ENCODE data around the gene GPNMB. TPM values are rescaled to one million over a fixed set of nuclear protein-coding genes. Genes with fewer than 3 reads are reported as not detected.

GPNMB gene
- total RNA-seq, 1 experiment from 2014 or later, result 17.4 TPM

- Histone ChIP-seq H2AFZ (no peak overlapping the region), H3K4me3 (no peak overlapping the region), H3K4me1 (replicated peaks; ENCODE audit: insufficient read depth) (no peaks in the 10 kb centered on the region), H3F3A (ENCODE audit: insufficient read depth, low read depth) (no peaks in the 10 kb centered on the region), H3K9me3 (ENCODE audit: insufficient read depth, low read depth) (no peaks in the 10 kb centered on the region), H3K79me2 (ENCODE audit: low read depth) (no peaks in the 10 kb centered on the region), H3K27me3 (ENCODE audit: insufficient read depth, low read depth) (no peaks in the 10 kb centered on the region), H3K9me2 (ENCODE audit: insufficient read depth) (no peaks in the 10 kb centered on the region), H3K36me3 (ENCODE audit: low read depth) (no peaks in the 10 kb centered on the region), H4K20me1 (ENCODE audit: insufficient read depth) (no peaks in the 10 kb centered on the region), H3K4me2 (no peak overlapping the region), H3K27ac (no peak overlapping the region)
- ChIA-PET POLR2A (ENCODE audit: unreplicated experiment) (interaction anchor here (0.6 kb wide), 1 partner anchor 98 kb away, joined by 3 read pairs; no protein-coding TSS in a partner anchor), CTCF (interaction anchor here (0.6 to 0.8 kb wide), 3 partner anchors 12 to 43 kb away, joined by 3 to 4 read pairs (median 4); no protein-coding TSS in a partner anchor)
- BruUV-seq (replicated peaks), result no TSS peak
- no peak for DNase-seq
- TF ChIP-seq EZH2 (IDR thresholded peaks at IDR 0.05; ENCODE audit: low read depth), result no peak
- TF ChIP-seq, protein P1, sequence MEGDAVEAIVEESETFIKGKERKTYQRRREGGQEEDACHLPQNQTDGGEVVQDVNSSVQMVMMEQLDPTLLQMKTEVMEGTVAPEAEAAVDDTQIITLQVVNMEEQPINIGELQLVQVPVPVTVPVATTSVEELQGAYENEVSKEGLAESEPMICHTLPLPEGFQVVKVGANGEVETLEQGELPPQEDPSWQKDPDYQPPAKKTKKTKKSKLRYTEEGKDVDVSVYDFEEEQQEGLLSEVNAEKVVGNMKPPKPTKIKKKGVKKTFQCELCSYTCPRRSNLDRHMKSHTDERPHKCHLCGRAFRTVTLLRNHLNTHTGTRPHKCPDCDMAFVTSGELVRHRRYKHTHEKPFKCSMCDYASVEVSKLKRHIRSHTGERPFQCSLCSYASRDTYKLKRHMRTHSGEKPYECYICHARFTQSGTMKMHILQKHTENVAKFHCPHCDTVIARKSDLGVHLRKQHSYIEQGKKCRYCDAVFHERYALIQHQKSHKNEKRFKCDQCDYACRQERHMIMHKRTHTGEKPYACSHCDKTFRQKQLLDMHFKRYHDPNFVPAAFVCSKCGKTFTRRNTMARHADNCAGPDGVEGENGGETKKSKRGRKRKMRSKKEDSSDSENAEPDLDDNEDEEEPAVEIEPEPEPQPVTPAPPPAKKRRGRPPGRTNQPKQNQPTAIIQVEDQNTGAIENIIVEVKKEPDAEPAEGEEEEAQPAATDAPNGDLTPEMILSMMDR (conservative IDR thresholded peaks at IDR 0.05), result no peak
- intact Hi-C loops (cut with micrococcal nuclease; ENCODE audit: unreplicated experiment), result no loop called here
These were observed 31.6 kb upstream of the GPNMB start for GRCh38 chr7:23214938-23215337.

GRCh38 chr7:23216021-23216420, 30.6 kb upstream of the GPNMB start:
- no TSS peak for BruUV-seq (replicated peaks)
- H3K4me3 ChIP-seq, result no peak overlapping the region
- no peaks in the 10 kb centered on the region for H4K20me1 ChIP-seq (ENCODE audit: insufficient read depth)
- H2AFZ ChIP-seq, result no peak overlapping the region
- no peak overlapping the region for H3K4me2 ChIP-seq
- no peaks in the 10 kb centered on the region for H3K9me2 ChIP-seq (ENCODE audit: insufficient read depth)
- H3K4me1 ChIP-seq (replicated peaks; ENCODE audit: insufficient read depth), result no peaks in the 10 kb centered on the region
- no peaks in the 10 kb centered on the region for H3K27me3 ChIP-seq (ENCODE audit: insufficient read depth, low read depth)
- POLR2A ChIA-PET (ENCODE audit: unreplicated experiment), result no interaction called here
- no peak for DNase-seq
- no peak overlapping the region for H3K27ac ChIP-seq
- H3K36me3 ChIP-seq (ENCODE audit: low read depth), result no peaks in the 10 kb centered on the region
- TF ChIP-seq EZH2 (IDR thresholded peaks at IDR 0.05; ENCODE audit: low read depth), result no peak
- TF ChIP-seq, protein P1 (conservative IDR thresholded peaks at IDR 0.05), result no peak
- CTCF ChIA-PET, result interaction anchor here (0.7 kb wide), 1 partner anchor 544 kb away, joined by 4 read pairs; no protein-coding TSS in a partner anchor
- H3F3A ChIP-seq (ENCODE audit: insufficient read depth, low read depth), result no peaks in the 10 kb centered on the region
- H3K9me3 ChIP-seq (ENCODE audit: insufficient read depth, low read depth), result no peaks in the 10 kb centered on the region
- no peaks in the 10 kb centered on the region for H3K79me2 ChIP-seq (ENCODE audit: low read depth)
- intact Hi-C loops (cut with micrococcal nuclease; ENCODE audit: unreplicated experiment), result no loop called here

DNA sequence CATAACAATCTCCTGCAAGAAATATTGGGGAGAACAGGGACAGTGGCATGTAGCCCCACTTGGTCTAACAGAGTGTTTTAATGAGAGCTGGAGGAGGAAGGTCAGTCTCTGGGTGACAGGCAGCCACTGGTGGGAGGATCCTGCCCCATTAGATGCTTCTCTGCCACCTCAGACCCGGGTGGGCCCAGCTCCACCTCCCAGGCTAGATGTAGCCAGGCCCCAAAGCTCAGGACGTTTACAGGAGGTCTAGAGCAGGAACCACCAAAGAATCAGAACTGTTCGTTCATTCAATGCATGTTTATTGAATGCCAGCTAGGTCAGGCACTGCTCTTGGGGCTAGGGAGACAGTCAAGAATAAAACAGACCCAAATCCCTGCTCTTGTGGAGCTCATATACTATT, 28.4 kb upstream of the GPNMB start:
- Histone ChIP-seq H4K20me1 (ENCODE audit: insufficient read depth) (no peaks in the 10 kb centered on the region), H3K27me3 (ENCODE audit: insufficient read depth, low read depth) (no peaks in the 10 kb centered on the region), H3K79me2 (ENCODE audit: low read depth) (no peaks in the 10 kb centered on the region), H3K9me2 (ENCODE audit: insufficient read depth) (no peaks in the 10 kb centered on the region), H3K4me2 (no peak overlapping the region), H3F3A (ENCODE audit: insufficient read depth, low read depth) (no peaks in the 10 kb centered on the region), H3K4me3 (no peak overlapping the region), H3K4me1 (replicated peaks; ENCODE audit: insufficient read depth) (no peaks in the 10 kb centered on the region), H3K9me3 (ENCODE audit: insufficient read depth, low read depth) (no peaks in the 10 kb centered on the region), H3K36me3 (ENCODE audit: low read depth) (no peaks in the 10 kb centered on the region), H2AFZ (no peak overlapping the region), H3K27ac (no peak overlapping the region)
- ChIA-PET CTCF (no interaction called here), POLR2A (ENCODE audit: unreplicated experiment) (no interaction called here)
- intact Hi-C loops (cut with micrococcal nuclease; ENCODE audit: unreplicated experiment), result no loop called here
- no peak for DNase-seq
- no peak for TF ChIP-seq EZH2 (IDR thresholded peaks at IDR 0.05; ENCODE audit: low read depth)
- TF ChIP-seq, protein P1 (conservative IDR thresholded peaks at IDR 0.05), result no peak
- BruUV-seq (replicated peaks), result no TSS peak
